Muscle of leg (tissue), 11 donors: ENCODE measurements around the gene HLA-DMB. TPM values are rescaled to one million over a fixed set of nuclear protein-coding genes. Genes with fewer than 3 reads are reported as not detected.

Experiments
- DNase-seq: peaks from one replicate; pipeline ENCODE4 v3.0.0; 2013
- H3K27ac ChIP-seq: one replicate; pipeline ENCODE4 v1.5.1; 2013; ENCODE audit warnings: mild to moderate bottlenecking, low read length, control low read depth
- H3K27me3 ChIP-seq: one replicate; pipeline ENCODE4 v1.6.1; 2013; ENCODE audit warnings: low read length; ENCODE audit not compliant: control insufficient read depth, insufficient read depth
- H3K36me3 ChIP-seq: one replicate; pipeline ENCODE4 v1.6.1; 2013; ENCODE audit warnings: low read length; ENCODE audit not compliant: control insufficient read depth, insufficient read depth
- H3K4me1 ChIP-seq: one replicate; pipeline ENCODE4 v1.6.1; 2013; ENCODE audit warnings: low read length; ENCODE audit not compliant: control insufficient read depth, insufficient read depth
- H3K4me3 ChIP-seq: one replicate; pipeline ENCODE4 v1.5.1; 2013; ENCODE audit warnings: low read length, control low read depth
- H3K9me3 ChIP-seq: replicated peaks from 2 replicates; pipeline ENCODE4 v1.6.1; 2013; ENCODE audit warnings: low read depth, low read length; ENCODE audit not compliant: control insufficient read depth
- WGBS: methylation state at CpG from one replicate; pipeline ENCODE4 v1.1.5; 2013; ENCODE audit warnings: missing lambda C conversion rate; ENCODE audit not compliant: insufficient coverage; 5-methylcytosine and 5-hydroxymethylcytosine counted together
- polyA plus RNA-seq, 8 donors: library from polyadenylated mRNA; unstranded; fragments of 120-200 nt; gene quantifications; one replicate each; pipeline versions ENCODE4 v1.2.1 to v1.2.3, GENCODE V29; 2013; ENCODE audit warnings: inconsistent platforms in 1 of 8, low replicate concordance in 1 of 8; ENCODE audit not compliant: insufficient read length in 8 of 8, insufficient read depth in 1 of 8
- total RNA-seq: library from RNA; stranded (reverse); fragments of 120-200 nt; gene quantifications from one replicate; pipeline ENCODE4 v1.2.4, GENCODE V29; 2013

HLA-DMB gene
- total and polyA plus RNA-seq, 9 donors = 3.5 to 5.6 (median 4.4) TPM

DNA sequence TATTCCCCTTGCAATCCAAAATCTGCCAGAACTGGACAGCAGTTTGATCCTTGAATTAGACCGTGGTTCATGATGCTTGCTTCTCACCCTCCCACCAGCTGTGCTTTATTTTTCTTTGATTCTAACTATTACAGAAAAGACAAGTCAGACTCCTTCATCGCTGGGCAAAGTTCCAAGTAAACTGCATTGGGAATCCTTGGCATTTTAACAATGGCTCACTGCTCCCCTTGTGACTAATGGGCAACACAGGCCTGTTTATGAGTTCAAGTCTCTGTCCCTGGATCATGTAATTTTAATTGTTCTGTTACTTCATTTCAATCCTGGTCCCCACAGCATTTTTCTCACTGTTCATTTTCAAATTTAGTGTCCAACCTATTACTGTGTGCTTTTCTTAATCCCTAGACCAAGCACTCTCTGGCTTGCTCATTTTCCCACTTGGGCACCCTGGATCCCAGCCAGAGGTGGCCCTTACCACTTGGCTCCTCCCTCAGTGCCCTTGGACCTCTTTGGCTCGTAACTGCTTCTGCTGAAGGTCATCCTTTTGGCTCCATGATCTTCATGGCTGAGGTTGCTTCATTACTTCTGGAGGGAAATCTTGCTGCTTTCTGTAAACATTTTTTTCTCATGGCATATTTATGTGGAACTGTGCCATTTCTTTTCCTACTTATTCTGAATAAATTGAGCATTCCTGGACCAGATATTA lies 54.0 kb downstream of the HLA-DMB start:
- 25% methylated on average over 1 of the region's 3 CpGs for WGBS
- DNase-seq = peak; percentile 33

GRCh38 chr6:32885698-32886286 lies 55.0 kb downstream of the HLA-DMB start:
- DNase-seq = peak; percentile 85
- Histone ChIP-seq H3K27ac (no peak overlapping the region), H3K4me3 (no peak overlapping the region), H3K36me3 (no peaks in the 10 kb centered on the region), H3K4me1 (no peaks in the 10 kb centered on the region), H3K9me3 (no peaks in the 10 kb centered on the region), H3K27me3 (peaks cover 15% of the 10 kb centered on the region)
- WGBS = no CpG with 5 or more reads among the region's 4 CpGs

More for the DNA sequence above, 54.0 kb downstream of the HLA-DMB start:
- Histone ChIP-seq H3K27me3 (peaks cover 12% of the 10 kb centered on the region), H3K36me3 (no peaks in the 10 kb centered on the region), H3K4me3 (no peak overlapping the region), H3K4me1 (no peaks in the 10 kb centered on the region), H3K27ac (no peak overlapping the region), H3K9me3 (no peaks in the 10 kb centered on the region)

Other genes with a start within 250 kb of the HLA-DMB start
- 0.13 TPM for gene HLA-DQA2, start 199.6 kb downstream of the HLA-DMB start, total RNA-seq
- gene HLA-DQA2, start 199.6 kb downstream of the HLA-DMB start, polyA plus RNA-seq = under 1 TPM in 5 of 8 donors, not detected in 3; 0.30 to 0.80 (median 0.36) TPM
- 0.18 TPM for gene HLA-DQB2, start 177.5 kb downstream of the HLA-DMB start, total RNA-seq
- under 1 TPM in 7 of 8 donors, not detected in 1; 0.08 to 0.40 (median 0.23) TPM for gene HLA-DQB2, start 177.5 kb downstream of the HLA-DMB start, polyA plus RNA-seq
- gene HLA-DOB, start 124.0 kb downstream of the HLA-DMB start, total RNA-seq = 0.09 TPM
- under 1 TPM in 3 of 8 donors, not detected in 5; 0.14 to 0.33 (median 0.16) TPM for gene HLA-DOB, start 124.0 kb downstream of the HLA-DMB start, polyA plus RNA-seq
- 4.6 TPM for gene TAP2, start 102.3 kb downstream of the HLA-DMB start, total RNA-seq
- 1 to 10 TPM; 4.5 to 8.7 (median 6.9) TPM for gene TAP2, start 102.3 kb downstream of the HLA-DMB start, polyA plus RNA-seq
- 16.4 TPM for gene PSMB8, start 97.0 kb downstream of the HLA-DMB start, total RNA-seq
- gene PSMB8, start 97.0 kb downstream of the HLA-DMB start, polyA plus RNA-seq = 10 to 100 TPM; 10.9 to 18.1 (median 16.3) TPM
- gene TAP1, start 87.3 kb downstream of the HLA-DMB start, total RNA-seq = 8.2 TPM
- 10 to 100 TPM in 1 of 8 donors, 1 to 10 TPM in 7; 6.2 to 11.0 (median 8.1) TPM for gene TAP1, start 87.3 kb downstream of the HLA-DMB start, polyA plus RNA-seq
- 4.3 TPM for gene PSMB9, start 86.8 kb downstream of the HLA-DMB start, total RNA-seq
- gene PSMB9, start 86.8 kb downstream of the HLA-DMB start, polyA plus RNA-seq = 1 to 10 TPM; 4.3 to 6.3 (median 4.6) TPM
- 4.2 TPM for gene HLA-DMA, start 12.1 kb upstream of the HLA-DMB start, total RNA-seq
- gene HLA-DMA, start 12.1 kb upstream of the HLA-DMB start, polyA plus RNA-seq = 1 to 10 TPM; 2.6 to 6.9 (median 4.3) TPM
- gene BRD2, start 27.6 kb upstream of the HLA-DMB start, total RNA-seq = 86.8 TPM
- gene BRD2, start 27.6 kb upstream of the HLA-DMB start, polyA plus RNA-seq = 100 to 1,000 TPM; 141 to 169 (median 162) TPM
- gene HLA-DOA, start 68.6 kb upstream of the HLA-DMB start, total RNA-seq = 1.5 TPM
- 1 to 10 TPM; 1.2 to 3.9 (median 2.2) TPM for gene HLA-DOA, start 68.6 kb upstream of the HLA-DMB start, polyA plus RNA-seq
- gene HLA-DPA1, start 132.6 kb upstream of the HLA-DMB start, total RNA-seq = 18.6 TPM
- 10 to 100 TPM; 11.4 to 18.7 (median 14.3) TPM for gene HLA-DPA1, start 132.6 kb upstream of the HLA-DMB start, polyA plus RNA-seq
- 12.1 TPM for gene HLA-DPB1, start 135.0 kb upstream of the HLA-DMB start, total RNA-seq
- gene HLA-DPB1, start 135.0 kb upstream of the HLA-DMB start, polyA plus RNA-seq = 10 to 100 TPM in 5 of 8 donors, 1 to 10 TPM in 3; 7.9 to 15.8 (median 11.1) TPM